Karpas-422 (cell line): ENCODE measurements around the gene JTB. TPM values are rescaled to one million over a fixed set of nuclear protein-coding genes. Genes with fewer than 3 reads are reported as not detected.

ENCODE experiments used
- DNase-seq: peaks from one replicate; pipeline ENCODE4 v3.0.0-alpha.2; 2015
- H2AFZ ChIP-seq: fragments of 200-600 bp; sonication (generic); 2 replicates; pipeline ENCODE4 v1.6.1; 2014; ENCODE audit warnings: antibody characterized with exemption, low read length, mixed read lengths
- H3K27ac ChIP-seq: fragments of 200-600 bp; sonication (generic); 2 replicates; pipeline ENCODE4 v1.5.1; 2014; ENCODE audit warnings: mild to moderate bottlenecking, low read length, moderate library complexity
- H3K27me3 ChIP-seq: fragments of 200-600 bp; sonication (generic); 2 replicates; pipeline ENCODE4 v1.6.1; 2014; ENCODE audit warnings: low read length, mixed read lengths
- H3K36me3 ChIP-seq: fragments of 200-600 bp; sonication (generic); 2 replicates; pipeline ENCODE4 v1.6.1; 2014; ENCODE audit warnings: low read length, mixed read lengths; ENCODE audit not compliant: insufficient read depth
- H3K4me1 ChIP-seq: fragments of 200-600 bp; sonication (generic); 2 replicates; pipeline ENCODE4 v1.6.1; 2014; ENCODE audit warnings: mild to moderate bottlenecking, low read length, mixed read lengths
- H3K4me2 ChIP-seq: fragments of 200-600 bp; sonication (generic); 2 replicates; pipeline ENCODE4 v1.6.1; 2014; ENCODE audit warnings: low read length, low read depth, mild to moderate bottlenecking; ENCODE audit not compliant: poor library complexity, severe bottlenecking
- H3K4me3 ChIP-seq: fragments of 200-600 bp; sonication (generic); 2 replicates; pipeline ENCODE4 v1.5.1; 2014; ENCODE audit warnings: mild to moderate bottlenecking, antibody characterized with exemption, low read length, mixed read lengths
- H3K79me2 ChIP-seq: fragments of 200-600 bp; sonication (generic); 2 replicates; pipeline ENCODE4 v1.6.1; 2014; ENCODE audit warnings: mild to moderate bottlenecking, low read length, mixed read lengths
- H3K9ac ChIP-seq: fragments of 200-600 bp; sonication (generic); 2 replicates; pipeline ENCODE4 v1.6.0; 2014; ENCODE audit warnings: low read length
- H3K9me2 ChIP-seq: fragments of 200-600 bp; sonication (generic), shearing (Covaris generic); replicated peaks from 2 replicates; pipeline ENCODE4 v1.6.0; 2014; ENCODE audit warnings: mild to moderate bottlenecking, low read length, moderate library complexity; ENCODE audit not compliant: insufficient read depth
- H3K9me3 ChIP-seq: fragments of 300-700, 200-600 bp; sonication (generic); 2 replicates; pipeline ENCODE4 v1.6.1; 2014; ENCODE audit warnings: low read length, mixed read lengths
- H4K20me1 ChIP-seq: fragments of 200-600 bp; sonication (generic); 2 replicates; pipeline ENCODE4 v1.6.1; 2014; ENCODE audit warnings: mild to moderate bottlenecking, antibody characterized with exemption, low read length, low read depth; ENCODE audit not compliant: insufficient read depth
- total RNA-seq: library from RNA; depleted of rRNA; stranded (reverse); fragments of >200 nt; shearing (Covaris generic); gene quantifications from 2 replicates; pipeline ENCODE4 v1.2.3, GENCODE V29; 2014; ENCODE audit warnings: low replicate concordance

Gene JTB
- total RNA-seq, 1 experiment from 2014 or later, result 314 TPM

DNA sequence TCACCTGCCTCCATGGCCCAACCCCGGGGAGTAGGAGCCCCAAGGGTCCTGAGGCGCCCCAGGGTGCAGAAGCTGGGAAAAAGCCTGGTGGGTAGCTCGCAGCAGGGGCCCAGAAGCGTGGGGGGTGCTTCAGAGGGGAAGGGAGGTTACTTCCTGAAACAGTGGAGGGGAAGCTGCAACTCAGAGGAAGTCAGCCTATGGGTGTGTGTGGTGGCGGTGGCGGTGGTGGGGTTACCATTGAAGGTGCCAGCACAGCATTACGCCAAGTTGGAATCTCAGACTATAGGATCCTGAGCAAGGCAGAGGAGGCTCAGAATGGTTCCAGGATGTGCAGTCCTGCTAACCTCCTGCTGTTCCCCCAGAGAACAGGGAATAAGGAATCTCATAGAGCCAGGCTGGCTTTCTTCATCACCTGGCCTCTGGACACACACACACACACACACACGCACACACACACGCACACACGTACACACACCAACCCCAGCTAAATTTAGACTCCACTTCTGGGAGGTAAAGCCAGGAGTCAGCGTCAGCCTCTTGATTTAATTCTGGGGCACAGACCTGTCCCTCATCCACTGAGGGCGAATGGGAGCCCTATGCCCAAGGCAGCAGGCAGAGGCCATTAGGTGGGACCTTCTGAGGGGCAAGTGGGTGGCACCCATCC, 32.2 kb downstream of the JTB start:
- H3K9me2 ChIP-seq, result no peaks in the 10 kb centered on the region
- peaks cover 32% of the 10 kb centered on the region for H3K79me2 ChIP-seq
- peaks cover 17% of the 10 kb centered on the region for H3K36me3 ChIP-seq
- no peaks in the 10 kb centered on the region for H4K20me1 ChIP-seq
- H3K9ac ChIP-seq, result peak overlapping the region; percentile 94
- peak overlapping the region; percentile 98 for H3K4me2 ChIP-seq
- peak; percentile 93 for DNase-seq
- H3K9me3 ChIP-seq, result no peaks in the 10 kb centered on the region
- peaks cover 37% of the 10 kb centered on the region for H3K4me1 ChIP-seq
- no peak overlapping the region for H2AFZ ChIP-seq
- peak overlapping the region; percentile 78 for H3K4me3 ChIP-seq
- H3K27ac ChIP-seq, result peak overlapping the region; percentile 96
- no peaks in the 10 kb centered on the region for H3K27me3 ChIP-seq

DNA sequence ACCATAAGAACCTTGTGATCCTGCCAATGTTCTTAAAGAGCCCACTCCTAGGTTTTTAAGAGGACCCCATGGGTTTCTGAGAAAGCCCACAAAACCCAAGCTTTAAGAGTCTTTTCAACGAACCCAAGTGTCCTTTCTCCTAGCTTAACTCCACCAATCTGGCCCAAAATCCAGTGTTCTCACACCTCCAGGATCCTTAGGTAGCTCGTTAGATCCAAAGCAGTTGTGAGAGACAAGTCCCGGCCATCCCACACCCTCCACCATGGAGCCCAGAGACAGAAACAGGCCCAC, 32.7 kb downstream of the JTB start:
- no peaks in the 10 kb centered on the region for H4K20me1 ChIP-seq
- H3K9ac ChIP-seq, result peak overlapping the region; percentile 94
- peaks cover 32% of the 10 kb centered on the region for H3K79me2 ChIP-seq
- peak; percentile 56 for DNase-seq
- H3K4me1 ChIP-seq, result peaks cover 37% of the 10 kb centered on the region
- no peaks in the 10 kb centered on the region for H3K9me3 ChIP-seq
- peak overlapping the region; percentile 78 for H3K4me3 ChIP-seq
- no peak overlapping the region for H2AFZ ChIP-seq
- H3K4me2 ChIP-seq, result peak overlapping the region; percentile 98
- H3K27me3 ChIP-seq, result no peaks in the 10 kb centered on the region
- peaks cover 17% of the 10 kb centered on the region for H3K36me3 ChIP-seq
- no peaks in the 10 kb centered on the region for H3K9me2 ChIP-seq
- peak overlapping the region; percentile 96 for H3K27ac ChIP-seq

DNA sequence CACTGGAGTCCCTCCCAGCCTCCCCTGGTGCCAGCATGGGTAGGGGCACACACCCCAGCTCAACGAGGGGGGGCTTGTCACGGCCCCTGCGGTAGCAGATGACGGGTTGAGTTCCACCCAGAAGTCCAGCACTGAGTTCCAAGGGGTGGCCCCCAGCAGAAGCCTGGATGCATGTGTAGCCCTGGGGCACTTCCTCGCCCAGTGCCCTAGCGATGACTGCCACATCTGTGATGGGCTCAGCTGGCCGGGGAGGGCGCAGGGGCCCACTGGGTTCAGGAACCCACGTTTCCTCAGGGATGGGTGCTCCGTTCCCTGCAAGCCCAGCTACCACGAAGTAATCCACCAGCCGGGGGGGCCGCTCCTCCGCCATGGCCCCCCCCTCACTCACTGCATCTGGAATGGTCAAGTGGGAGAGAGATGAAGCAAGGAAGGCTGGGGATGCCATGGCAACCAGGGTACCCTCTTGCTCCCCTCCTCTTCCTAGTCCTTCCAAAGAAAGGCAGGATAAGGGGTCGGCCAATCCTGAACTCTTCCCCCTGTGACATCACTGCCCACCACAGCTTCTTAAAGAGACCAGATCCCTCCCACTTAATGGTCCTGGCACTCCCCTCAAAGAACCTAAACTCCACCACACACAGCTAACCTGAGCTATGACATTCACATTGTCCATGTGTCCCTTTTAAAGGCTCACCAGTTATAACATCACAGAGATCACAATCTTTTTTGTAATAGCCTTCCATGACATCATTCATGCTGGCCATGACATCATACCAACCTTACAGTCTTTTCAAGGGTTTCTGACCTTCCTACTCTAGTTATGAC, 33.3 kb downstream of the JTB start:
- H3K9me2 ChIP-seq, result no peaks in the 10 kb centered on the region
- H3K9ac ChIP-seq, result peak overlapping the region; percentile 94
- H3K4me1 ChIP-seq, result peaks cover 37% of the 10 kb centered on the region
- peak overlapping the region; percentile 96 for H3K27ac ChIP-seq
- no peaks in the 10 kb centered on the region for H4K20me1 ChIP-seq
- peaks cover 32% of the 10 kb centered on the region for H3K79me2 ChIP-seq
- H3K36me3 ChIP-seq, result peaks cover 17% of the 10 kb centered on the region
- H3K9me3 ChIP-seq, result no peaks in the 10 kb centered on the region
- H3K4me3 ChIP-seq, result peak overlapping the region; percentile 78
- no peak overlapping the region for H2AFZ ChIP-seq
- DNase-seq, result no peak
- peak overlapping the region; percentile 98 for H3K4me2 ChIP-seq
- no peaks in the 10 kb centered on the region for H3K27me3 ChIP-seq

DNA sequence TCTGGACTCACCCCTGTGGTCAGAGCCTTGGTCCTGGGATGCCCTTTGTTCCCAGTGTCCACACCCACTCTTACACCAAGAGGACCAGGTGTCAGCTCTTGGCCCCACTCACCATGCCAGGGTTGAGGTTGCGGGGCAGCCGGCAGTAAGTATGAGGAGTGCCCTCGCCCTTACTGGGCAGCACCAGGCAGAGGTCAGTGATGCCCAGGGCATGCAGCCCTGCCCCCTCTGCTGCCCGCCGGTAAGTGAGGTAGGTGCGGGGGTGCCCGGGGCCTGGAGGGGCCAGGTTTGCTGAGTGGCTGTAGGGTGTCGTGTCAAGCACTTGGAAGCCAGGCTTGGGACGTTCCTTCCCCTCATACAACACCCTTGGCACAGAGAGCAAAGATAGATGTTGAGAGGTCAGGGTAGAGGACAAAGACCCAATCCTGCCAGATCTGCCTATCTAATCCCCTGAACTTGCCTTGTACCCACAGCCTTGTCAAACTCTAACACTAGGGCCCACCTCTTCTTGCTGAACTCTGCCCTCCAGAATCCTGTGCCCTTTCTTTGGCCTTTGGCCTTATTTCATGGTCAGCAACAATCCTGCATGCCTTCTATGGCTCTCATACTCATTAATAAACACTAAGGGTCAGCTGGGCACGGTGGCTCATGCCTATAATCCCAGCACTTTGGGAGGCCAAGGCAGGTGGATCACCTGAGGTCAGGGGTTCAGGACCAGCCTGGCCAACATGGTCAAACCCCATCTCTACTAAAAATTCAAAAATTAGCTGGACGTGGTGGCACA, 34.5 kb downstream of the JTB start:
- Histone ChIP-seq H3K9me2 (no peaks in the 10 kb centered on the region), H3K4me1 (peaks cover 30% of the 10 kb centered on the region), H3K27ac (no peak overlapping the region), H3K36me3 (peaks cover 21% of the 10 kb centered on the region), H3K79me2 (peaks cover 32% of the 10 kb centered on the region), H2AFZ (no peak overlapping the region), H4K20me1 (no peaks in the 10 kb centered on the region), H3K9ac (no peak overlapping the region), H3K4me3 (no peak overlapping the region), H3K4me2 (no peak overlapping the region), H3K27me3 (no peaks in the 10 kb centered on the region), H3K9me3 (no peaks in the 10 kb centered on the region)
- DNase-seq, result no peak

DNA sequence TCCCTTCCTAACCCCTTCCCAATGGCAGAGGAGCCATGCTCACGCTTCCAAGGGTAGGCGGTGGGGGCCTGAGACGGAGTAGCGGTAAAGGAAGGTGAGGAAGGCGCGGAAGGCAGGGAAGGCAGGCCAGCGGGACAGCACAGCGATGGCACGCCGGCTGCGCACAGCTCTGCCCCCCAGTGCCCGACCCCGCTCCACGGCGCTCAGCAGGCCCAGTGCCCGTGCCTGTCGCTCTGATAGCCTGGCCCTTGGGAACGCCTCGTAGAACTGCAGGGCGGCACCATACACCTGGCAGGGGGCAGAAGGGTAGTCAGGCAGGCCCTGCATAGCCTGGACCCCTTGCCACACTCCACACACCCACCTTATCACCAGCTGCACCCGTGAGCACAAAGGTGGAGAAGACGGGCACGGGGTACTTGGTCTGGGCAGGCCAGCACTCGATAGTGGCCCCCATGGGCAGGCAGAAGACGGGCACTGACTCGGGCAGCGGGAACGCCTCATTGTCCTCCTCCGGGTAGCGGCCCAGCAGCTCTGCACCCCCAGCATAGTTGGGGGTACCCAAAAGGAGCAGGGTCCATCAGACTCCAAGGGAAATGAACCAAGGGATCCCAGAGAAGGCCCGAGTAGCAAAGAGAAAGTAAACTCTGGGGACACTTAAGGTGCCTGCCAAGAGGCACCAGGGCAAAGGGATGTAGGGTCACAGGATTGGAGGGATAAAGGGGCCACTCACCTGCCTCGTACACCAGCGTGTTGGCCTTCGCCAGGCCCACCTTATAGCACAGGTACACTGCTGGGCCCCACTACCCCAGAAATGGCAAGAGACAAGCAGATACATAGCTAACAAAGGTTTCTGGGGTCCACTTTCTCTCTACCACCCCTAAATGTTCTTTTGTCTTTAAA, 35.4 kb downstream of the JTB start:
- H3K9me2 ChIP-seq, result no peaks in the 10 kb centered on the region
- no peaks in the 10 kb centered on the region for H4K20me1 ChIP-seq
- no peaks in the 10 kb centered on the region for H3K9me3 ChIP-seq
- H2AFZ ChIP-seq, result no peak overlapping the region
- H3K36me3 ChIP-seq, result peaks cover 29% of the 10 kb centered on the region
- no peak overlapping the region for H3K4me3 ChIP-seq
- no peak overlapping the region for H3K9ac ChIP-seq
- peaks cover 32% of the 10 kb centered on the region for H3K79me2 ChIP-seq
- H3K27ac ChIP-seq, result no peak overlapping the region
- no peak for DNase-seq
- no peak overlapping the region for H3K4me2 ChIP-seq
- H3K4me1 ChIP-seq, result peaks cover 23% of the 10 kb centered on the region
- no peaks in the 10 kb centered on the region for H3K27me3 ChIP-seq

DNA sequence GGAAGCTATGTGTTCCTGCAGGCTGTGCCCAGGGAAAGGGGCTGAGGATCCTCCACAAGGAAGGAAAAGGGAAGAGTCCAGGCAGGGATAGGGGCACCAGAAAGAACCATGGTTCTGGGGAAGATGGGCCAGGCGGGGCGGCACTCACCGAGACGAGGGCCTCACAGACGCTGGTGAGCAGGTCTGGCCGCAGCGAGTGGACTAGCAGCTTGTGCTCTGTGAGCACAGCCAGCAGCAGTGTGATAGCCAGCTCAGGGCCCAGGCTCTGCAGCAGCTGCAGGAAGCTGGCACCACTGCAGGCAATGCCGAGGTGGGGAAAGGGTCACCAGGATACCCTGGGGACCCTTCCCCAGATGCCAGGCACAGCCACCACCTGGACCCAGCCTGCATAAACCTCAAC, 36.7 kb downstream of the JTB start:
- H3K4me3 ChIP-seq, result no peak overlapping the region
- no peak overlapping the region for H3K27ac ChIP-seq
- H3K9me2 ChIP-seq, result no peaks in the 10 kb centered on the region
- no peaks in the 10 kb centered on the region for H4K20me1 ChIP-seq
- peaks cover 18% of the 10 kb centered on the region for H3K4me1 ChIP-seq
- no peak overlapping the region for H3K4me2 ChIP-seq
- no peak for DNase-seq
- H3K27me3 ChIP-seq, result no peaks in the 10 kb centered on the region
- no peak overlapping the region for H3K9ac ChIP-seq
- H3K79me2 ChIP-seq, result peaks cover 32% of the 10 kb centered on the region
- no peaks in the 10 kb centered on the region for H3K9me3 ChIP-seq
- H2AFZ ChIP-seq, result no peak overlapping the region
- peaks cover 38% of the 10 kb centered on the region for H3K36me3 ChIP-seq

DNA sequence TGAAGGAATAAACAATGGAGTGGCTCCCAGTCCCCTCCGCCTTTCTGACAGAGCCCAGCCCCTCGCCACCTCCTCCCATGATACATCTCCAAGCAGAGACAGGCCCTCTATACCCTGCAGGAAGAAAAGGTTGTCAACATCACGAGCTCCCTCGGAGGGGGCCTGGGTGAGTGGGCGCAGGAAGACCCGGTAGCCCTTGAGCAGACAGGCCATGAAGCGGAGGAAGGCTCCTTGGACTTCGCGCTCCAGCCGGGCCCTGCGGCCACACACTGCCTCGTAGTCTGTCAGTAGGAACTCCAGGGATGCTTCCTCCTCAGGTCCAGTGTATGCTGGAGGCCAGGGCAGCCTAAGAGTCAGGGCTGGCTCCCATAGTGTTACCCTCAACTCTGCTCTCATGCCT, 38.0 kb downstream of the JTB start:
- no peaks in the 10 kb centered on the region for H3K9me2 ChIP-seq
- no peaks in the 10 kb centered on the region for H3K27me3 ChIP-seq
- H3K27ac ChIP-seq, result no peak overlapping the region
- DNase-seq, result no peak
- H3K9ac ChIP-seq, result no peak overlapping the region
- H3K9me3 ChIP-seq, result no peaks in the 10 kb centered on the region
- H2AFZ ChIP-seq, result no peak overlapping the region
- H3K4me2 ChIP-seq, result no peak overlapping the region
- H3K79me2 ChIP-seq, result peaks cover 20% of the 10 kb centered on the region
- no peak overlapping the region for H3K4me3 ChIP-seq
- H4K20me1 ChIP-seq, result no peaks in the 10 kb centered on the region
- H3K36me3 ChIP-seq, result peaks cover 38% of the 10 kb centered on the region
- peaks cover 9% of the 10 kb centered on the region for H3K4me1 ChIP-seq
